GM18505 (cell line): ENCODE measurements around the gene CASK.

Experiments
- ATAC-seq: cut with Tn5 transposase; IDR thresholded peaks from one replicate; pipeline ENCODE4 v1.9.1; 2021; ENCODE audit not compliant: unreplicated experiment
- POLR2A ChIP-seq: IDR thresholded peaks from 4 replicates; pipeline ENCODE4 v1.6.1; 2011; ENCODE audit warnings: borderline replicate concordance; ENCODE audit not compliant: insufficient read depth, insufficient read length; ENCODE audit errors: extremely low read depth

Gene CASK

DNA sequence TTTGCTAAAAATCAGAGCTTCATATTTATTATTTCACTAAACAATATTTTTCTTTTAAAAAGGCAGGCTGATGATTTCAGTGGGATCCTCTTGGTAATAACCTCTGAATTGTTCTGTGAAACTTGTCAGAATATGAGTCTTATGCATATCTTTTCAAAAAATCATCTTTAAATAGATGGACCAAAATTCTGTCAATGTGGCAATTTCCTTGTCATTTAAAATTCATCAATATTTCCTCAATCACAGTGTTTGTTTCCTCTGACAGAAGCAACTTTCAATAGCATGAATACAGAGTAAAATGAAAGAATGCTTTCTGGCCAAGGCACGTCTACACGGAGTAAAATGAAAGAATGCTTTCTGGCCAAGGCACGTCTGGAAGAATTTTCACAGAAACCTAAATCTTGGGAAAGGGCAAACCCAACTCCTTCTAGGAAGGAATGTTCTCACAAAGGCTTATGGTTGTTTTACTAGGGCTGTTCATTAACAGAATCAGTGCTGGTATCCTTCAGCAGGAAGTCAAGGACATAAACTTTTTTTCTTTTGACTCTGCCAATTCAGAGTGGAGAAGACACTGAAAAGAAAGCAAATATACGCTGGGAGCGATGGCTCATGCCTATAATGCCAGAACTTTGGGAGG is 333.6 kb downstream of the CASK start:
- no peak for TF ChIP-seq POLR2A
- no peak for ATAC-seq

DNA sequence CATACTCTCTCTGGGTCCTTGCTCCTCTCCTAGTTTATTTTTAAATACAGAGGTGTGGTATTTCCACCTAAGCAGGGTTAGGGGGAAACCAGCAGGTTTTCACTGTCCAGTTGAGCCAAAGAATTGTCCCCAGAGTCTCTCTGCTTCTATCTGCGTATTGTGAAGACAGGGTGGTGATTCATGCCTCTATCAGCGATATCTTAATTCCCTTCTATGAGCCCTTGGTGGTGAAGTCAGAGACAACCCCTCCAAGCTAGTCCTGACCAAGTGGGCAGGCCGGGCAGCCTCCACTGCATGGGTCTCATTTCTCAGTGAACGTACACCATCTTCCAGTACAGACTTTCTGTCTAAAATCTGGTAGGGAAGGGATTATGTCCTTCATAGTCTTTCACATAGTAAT is 335.1 kb downstream of the CASK start:
- ATAC-seq: no peak
- no peak for TF ChIP-seq POLR2A

DNA sequence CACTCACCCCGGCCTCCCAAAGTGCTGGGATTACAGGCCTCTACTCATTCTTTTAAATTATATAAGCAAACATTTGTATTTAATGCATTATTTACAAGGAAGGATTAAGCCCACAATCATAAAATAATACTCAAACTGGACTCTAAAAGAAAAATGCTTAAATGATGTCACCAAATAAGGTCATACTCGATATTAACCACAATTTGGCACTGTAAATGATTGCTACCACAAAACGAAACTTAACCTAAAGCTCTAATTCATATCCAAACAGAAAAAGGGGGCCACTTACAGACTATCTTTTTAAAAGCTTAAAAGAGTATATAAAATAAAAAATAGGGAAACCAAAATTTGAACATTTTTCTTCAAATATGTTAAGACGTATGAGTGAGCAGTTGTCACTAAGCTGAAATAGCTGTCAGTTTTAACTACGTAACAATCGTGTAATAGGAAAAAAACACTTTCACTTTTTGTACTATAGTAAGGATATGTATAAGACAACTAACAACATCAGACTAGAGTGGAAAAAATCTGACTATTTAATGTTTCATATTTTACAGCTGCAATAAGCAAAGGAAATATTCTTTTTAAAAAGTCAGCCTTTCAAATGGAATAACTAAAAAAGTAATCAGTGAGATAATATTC is 342.8 kb downstream of the CASK start:
- ATAC-seq: no peak
- TF ChIP-seq POLR2A: no peak

DNA sequence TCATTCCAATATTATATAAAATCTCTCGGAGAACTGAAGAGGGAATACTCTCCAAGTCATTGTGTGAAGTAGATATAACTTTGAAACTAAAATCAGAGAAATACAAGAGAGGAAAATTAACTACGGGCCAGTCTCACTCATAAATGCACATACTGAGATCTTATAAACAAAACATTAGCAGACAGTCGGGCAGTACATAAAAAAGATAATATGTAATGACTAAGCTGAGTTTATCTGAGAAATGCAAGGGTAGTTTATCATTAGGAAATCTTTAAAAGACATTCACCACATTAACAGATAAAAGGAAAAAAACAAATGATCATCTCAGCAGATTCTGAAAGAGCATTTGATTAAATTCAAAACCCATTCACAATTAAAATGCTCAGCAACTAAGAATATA is 359.5 kb downstream of the CASK start:
- ATAC-seq: no peak
- no peak for TF ChIP-seq POLR2A

DNA sequence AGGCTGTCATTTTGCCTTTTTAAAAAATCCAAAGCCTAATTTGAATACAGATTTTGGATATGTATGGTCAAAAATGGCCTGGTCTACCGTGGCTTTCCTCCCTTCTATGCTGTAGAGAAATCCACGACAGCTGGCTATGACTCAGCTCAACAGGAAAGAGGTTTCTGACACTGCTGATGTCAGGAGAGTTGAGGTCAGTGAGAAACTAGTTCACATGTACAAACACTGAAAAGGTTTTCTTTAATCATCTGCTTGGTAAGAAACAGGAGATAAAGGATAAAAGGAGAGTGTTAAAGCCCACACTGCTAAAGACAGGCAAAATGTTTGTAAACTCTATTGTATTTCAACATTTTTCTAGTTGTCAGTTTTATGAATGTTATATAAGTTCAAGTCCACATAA is 362.3 kb downstream of the CASK start:
- ATAC-seq: peak; percentile 88

DNA sequence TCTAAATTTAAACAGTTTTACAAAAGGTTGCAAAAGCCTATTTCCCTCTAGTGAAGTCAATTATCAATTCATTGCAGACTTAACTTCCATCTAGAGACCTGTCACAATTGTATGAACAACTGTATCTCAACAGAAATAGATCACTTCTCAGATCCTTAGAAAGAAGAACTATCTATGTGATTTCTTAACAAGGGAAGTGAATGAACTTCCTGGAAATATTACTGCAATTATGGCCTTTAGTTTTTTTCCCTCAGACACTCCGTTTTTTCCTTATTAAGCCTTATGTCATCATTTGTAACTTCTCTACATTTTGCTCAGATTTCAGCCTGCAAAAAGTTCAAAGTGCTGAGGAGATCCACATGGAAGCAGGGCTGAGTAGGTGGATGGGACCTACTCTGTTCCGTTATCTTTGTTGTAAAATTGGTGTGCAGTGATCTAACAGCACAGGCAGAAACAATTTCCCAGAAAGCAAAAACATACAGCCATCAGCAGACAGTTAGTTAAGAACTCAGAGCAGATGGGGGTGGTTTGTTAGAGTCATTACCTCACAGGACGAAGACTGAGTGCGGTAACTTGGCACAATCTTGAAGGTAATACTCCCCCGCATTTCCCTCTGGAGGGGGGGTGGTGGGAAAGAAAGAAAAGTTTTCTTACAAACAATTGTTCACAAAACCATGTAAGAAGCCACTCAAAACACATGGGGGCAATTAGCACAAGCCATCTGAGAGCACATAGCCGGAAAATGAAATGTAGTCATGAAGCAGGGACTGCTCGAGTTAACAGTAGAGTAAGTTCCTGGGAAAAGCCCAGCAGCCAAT is 363.9 kb downstream of the CASK start:
- ATAC-seq: no peak
- no peak for TF ChIP-seq POLR2A

More for the DNA sequence above, 362.3 kb downstream of the CASK start:
- no peak for TF ChIP-seq POLR2A

DNA sequence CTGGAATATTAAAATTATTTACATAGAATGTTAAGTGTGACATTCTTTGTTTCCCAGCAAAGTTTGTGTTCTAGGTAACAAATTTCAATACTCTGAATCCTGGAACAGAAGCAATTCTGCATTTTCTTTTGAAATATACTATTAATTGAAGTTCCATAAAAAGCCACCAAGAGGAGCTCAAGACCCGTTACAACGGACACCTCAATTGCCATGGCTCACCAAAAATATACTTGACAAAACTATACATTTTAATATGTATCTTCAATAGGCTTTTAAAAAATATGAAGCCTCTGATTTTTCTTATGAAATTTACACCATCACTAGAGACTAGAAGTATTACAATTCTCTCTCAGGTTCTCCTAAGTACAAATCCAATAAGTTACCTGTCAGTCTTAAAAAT is 364.8 kb downstream of the CASK start:
- TF ChIP-seq POLR2A: no peak
- ATAC-seq: no peak

DNA sequence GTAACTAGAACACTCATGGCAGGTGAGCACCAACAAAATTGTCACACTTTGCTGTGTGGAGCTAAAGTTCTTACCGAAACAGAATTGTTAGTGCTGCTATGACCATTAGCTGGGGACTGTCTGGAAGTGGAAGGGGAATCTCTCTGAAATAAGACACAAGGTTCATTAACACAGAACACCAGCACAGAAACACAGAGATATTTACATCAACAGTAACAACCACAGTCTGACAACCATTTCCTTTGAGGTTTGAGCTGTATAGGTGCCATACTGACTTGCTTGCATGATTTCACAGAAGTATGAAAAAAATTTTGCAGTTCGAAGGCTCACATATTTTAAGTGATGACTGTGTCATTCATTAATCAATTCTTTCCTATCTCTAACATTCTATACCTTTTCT is 366.4 kb downstream of the CASK start:
- TF ChIP-seq POLR2A: no peak
- ATAC-seq: peak; percentile 51

DNA sequence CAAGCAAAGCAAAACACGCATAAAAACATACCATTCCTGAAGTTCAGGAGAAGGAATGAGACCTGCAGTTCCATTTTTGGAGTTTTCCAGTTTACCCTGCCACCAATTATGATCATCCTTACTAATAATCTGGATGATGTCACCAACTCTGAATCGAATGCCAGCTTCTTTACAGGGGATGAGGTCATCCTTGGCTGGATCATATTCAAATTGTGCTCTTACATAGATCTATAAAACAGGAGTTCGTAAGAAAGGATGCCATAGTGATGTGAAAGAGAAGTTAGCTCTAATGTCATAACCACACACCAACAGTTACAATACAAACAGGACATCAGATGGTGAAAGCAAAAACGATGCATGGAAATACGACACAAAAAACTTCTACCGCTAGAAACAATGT is 369.7 kb downstream of the CASK start:
- ATAC-seq: no peak
- no peak for TF ChIP-seq POLR2A

DNA sequence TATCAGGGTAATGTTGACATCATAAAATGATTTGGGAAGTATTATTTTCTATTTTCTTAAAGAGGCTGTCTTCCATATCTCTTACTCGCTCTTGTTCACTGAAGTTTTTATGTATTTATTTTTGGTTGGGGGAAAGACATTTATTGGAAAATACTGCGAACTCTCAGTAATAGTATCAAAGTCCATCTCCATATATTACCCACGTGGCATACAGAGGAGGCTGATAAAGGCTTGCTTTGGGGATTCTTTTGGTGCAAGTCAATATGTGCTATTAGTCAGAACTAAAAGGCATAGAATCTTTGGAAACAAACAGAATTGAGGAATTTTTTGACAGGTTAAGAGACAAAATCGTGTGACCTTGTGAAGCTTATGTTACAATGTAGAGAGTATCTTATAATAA is 374.9 kb downstream of the CASK start:
- TF ChIP-seq POLR2A: no peak
- ATAC-seq: no peak

DNA sequence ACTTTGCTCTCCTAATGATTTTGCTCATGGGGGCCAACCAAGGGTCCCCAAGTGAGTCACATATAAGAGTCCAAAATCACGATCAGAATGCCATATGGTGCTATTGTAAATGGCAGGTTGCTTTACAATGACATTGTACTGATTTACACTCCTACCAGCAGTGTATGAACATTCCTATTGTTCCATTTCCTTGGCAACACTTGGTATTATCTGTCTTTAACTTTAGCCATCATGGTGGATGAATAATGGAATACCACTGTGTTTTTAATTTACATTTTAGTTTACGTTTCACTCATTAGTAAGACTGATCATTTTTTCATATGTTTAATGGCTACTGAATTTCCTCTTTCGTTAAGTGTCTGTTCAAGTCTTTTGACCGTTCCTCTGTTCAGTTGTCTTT is 379.7 kb downstream of the CASK start:
- no peak for ATAC-seq
- TF ChIP-seq POLR2A: no peak

DNA sequence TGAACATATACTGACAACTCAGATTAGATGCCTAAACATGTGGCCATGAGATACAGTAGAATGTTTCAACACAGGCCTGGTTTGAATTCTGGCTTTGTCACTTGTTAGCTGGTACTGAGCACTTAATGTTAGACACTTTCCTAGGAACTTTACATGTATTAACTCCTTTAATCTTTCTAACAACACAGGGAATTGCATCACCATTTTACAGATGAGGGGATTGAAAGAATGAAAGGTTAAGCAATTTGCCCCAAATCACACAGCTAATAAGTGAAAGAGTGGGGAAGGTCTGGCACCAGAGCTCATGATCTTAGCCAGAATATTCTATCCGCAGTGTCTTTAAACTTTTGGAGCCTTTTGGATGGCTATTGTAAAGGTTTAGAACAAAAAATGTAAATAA is 380.3 kb downstream of the CASK start:
- no peak for ATAC-seq

DNA sequence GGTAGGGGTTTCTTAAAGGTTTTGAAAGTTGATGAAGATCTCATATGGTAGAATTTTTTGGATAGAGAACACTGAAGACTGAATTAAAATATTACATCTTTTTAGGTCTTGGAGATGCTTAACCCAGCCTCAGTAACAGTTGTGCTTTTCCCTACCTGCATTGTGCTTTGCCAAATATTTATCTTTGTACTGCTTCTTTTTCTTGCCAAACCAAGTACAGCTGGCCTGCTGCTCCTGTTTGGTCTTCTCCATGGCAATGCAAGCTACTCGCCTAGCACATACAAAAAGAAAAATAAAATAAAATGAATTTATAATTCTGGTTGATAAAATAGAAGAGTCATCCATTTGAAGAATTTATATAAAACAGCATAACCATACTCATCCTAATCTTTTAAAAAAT is 380.8 kb downstream of the CASK start:
- ATAC-seq: no peak
- no peak for TF ChIP-seq POLR2A

More for the DNA sequence above, 380.3 kb downstream of the CASK start:
- no peak for TF ChIP-seq POLR2A

DNA sequence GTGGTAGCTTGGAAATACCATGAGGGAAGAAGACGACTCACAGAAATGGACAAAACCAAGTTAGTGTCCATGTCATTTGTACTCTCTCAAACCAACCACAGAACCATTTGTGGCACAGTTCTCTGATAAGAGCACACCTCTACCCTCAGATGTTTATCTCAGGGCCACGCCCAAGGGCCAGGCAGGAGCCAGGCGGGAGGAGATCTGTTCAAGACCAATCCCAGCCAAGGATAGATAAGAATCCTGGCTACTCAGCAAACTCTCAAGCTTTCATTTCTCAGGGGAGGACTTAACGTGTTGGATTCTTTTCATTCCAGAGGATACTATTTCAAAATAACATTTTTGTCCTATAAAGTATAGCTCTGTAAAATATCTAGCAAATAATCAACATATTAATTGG is 381.2 kb downstream of the CASK start:
- TF ChIP-seq POLR2A: no peak
- no peak for ATAC-seq
